ENCODE results near the gene TRMT10A.

Gene TRMT10A

GRCh38 chr4:99572527-99573240 is 8.8 kb upstream of the TRMT10A start:
- no peak overlapping the region for H3K4me3 ChIP-seq (ENCODE audit: low read depth, low read length)
- TF ChIP-seq, protein P1, sequence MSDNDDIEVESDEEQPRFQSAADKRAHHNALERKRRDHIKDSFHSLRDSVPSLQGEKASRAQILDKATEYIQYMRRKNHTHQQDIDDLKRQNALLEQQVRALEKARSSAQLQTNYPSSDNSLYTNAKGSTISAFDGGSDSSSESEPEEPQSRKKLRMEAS (IDR thresholded peaks at IDR 0.05; ENCODE audit: low read depth, low read length): no peak
- TF ChIP-seq MYC (IDR thresholded peaks at IDR 0.05; ENCODE audit: low read depth, low read length): no peak
- no peak for TF ChIP-seq POLR2A (IDR thresholded peaks at IDR 0.05; ENCODE audit: extremely low read depth, insufficient read length)
- TF ChIP-seq, protein P2, sequence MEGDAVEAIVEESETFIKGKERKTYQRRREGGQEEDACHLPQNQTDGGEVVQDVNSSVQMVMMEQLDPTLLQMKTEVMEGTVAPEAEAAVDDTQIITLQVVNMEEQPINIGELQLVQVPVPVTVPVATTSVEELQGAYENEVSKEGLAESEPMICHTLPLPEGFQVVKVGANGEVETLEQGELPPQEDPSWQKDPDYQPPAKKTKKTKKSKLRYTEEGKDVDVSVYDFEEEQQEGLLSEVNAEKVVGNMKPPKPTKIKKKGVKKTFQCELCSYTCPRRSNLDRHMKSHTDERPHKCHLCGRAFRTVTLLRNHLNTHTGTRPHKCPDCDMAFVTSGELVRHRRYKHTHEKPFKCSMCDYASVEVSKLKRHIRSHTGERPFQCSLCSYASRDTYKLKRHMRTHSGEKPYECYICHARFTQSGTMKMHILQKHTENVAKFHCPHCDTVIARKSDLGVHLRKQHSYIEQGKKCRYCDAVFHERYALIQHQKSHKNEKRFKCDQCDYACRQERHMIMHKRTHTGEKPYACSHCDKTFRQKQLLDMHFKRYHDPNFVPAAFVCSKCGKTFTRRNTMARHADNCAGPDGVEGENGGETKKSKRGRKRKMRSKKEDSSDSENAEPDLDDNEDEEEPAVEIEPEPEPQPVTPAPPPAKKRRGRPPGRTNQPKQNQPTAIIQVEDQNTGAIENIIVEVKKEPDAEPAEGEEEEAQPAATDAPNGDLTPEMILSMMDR (IDR thresholded peaks at IDR 0.05; ENCODE audit: low read depth, low read length): no peak
- DNase-seq (ENCODE audit: low read depth): no peak

GRCh38 chr4:99571883-99572282 is 8.0 kb upstream of the TRMT10A start:
- no peak overlapping the region for H3K4me3 ChIP-seq (ENCODE audit: low read depth, low read length)
- TF ChIP-seq MYC (IDR thresholded peaks at IDR 0.05; ENCODE audit: low read depth, low read length) (no peak), POLR2A (IDR thresholded peaks at IDR 0.05; ENCODE audit: extremely low read depth, insufficient read length) (no peak)
- TF ChIP-seq, protein P1 (IDR thresholded peaks at IDR 0.05; ENCODE audit: low read depth, low read length): no peak
- TF ChIP-seq, protein P2 (IDR thresholded peaks at IDR 0.05; ENCODE audit: low read depth, low read length): no peak
- DNase-seq (ENCODE audit: low read depth): no peak

- TF ChIP-seq MYC (IDR thresholded peaks at IDR 0.05; ENCODE audit: low read depth, low read length): no peak
- no peak for TF ChIP-seq POLR2A (IDR thresholded peaks at IDR 0.05; ENCODE audit: extremely low read depth, insufficient read length)
- TF ChIP-seq, protein P2 (IDR thresholded peaks at IDR 0.05; ENCODE audit: low read depth, low read length): no peak
- TF ChIP-seq, protein P1 (IDR thresholded peaks at IDR 0.05; ENCODE audit: low read depth, low read length): no peak
- H3K4me3 ChIP-seq (ENCODE audit: low read depth, low read length): no peak overlapping the region
- no peak for DNase-seq (ENCODE audit: low read depth)
These were observed 1.1 kb upstream of the TRMT10A start for GRCh38 chr4:99564921-99565320.

DNA sequence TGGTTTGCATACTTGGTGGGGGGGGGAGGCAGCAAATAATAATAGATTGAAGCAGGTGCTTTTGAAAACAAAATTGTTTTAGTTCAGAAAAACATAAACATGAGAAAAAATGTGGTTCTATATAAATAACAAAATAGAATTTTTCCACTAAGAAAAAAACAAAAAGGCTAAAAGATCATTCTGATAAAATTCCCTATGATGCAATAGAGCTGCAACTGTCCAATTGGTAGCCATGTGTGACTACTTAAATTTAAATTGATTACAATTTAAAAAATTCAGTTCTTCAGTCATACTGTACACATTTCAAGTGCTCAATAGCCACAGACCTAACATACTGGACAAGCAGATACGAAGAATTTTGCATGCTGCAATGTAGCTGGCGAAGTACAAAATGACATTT is 11.0 kb downstream of the TRMT10A start:
- no peak for TF ChIP-seq MYC (IDR thresholded peaks at IDR 0.05; ENCODE audit: low read depth, low read length)
- TF ChIP-seq, protein P1 (IDR thresholded peaks at IDR 0.05; ENCODE audit: low read depth, low read length): no peak
- TF ChIP-seq, protein P2 (IDR thresholded peaks at IDR 0.05; ENCODE audit: low read depth, low read length): no peak
- no peak for TF ChIP-seq POLR2A (IDR thresholded peaks at IDR 0.05; ENCODE audit: extremely low read depth, insufficient read length)
- no peak for DNase-seq (ENCODE audit: low read depth)
- H3K4me3 ChIP-seq (ENCODE audit: low read depth, low read length): no peak overlapping the region

GRCh38 chr4:99540277-99540939 is 23.4 kb downstream of the TRMT10A start:
- DNase-seq (ENCODE audit: low read depth): no peak
- TF ChIP-seq, protein P2 (IDR thresholded peaks at IDR 0.05; ENCODE audit: low read depth, low read length): no peak
- TF ChIP-seq POLR2A (IDR thresholded peaks at IDR 0.05; ENCODE audit: extremely low read depth, insufficient read length) (no peak), MYC (IDR thresholded peaks at IDR 0.05; ENCODE audit: low read depth, low read length) (no peak)
- TF ChIP-seq, protein P1 (IDR thresholded peaks at IDR 0.05; ENCODE audit: low read depth, low read length): no peak
- no peak overlapping the region for H3K4me3 ChIP-seq (ENCODE audit: low read depth, low read length)
